HG03354 (cell line): ENCODE measurements around the gene TPCN1.
A peak's percentile ranks its signal among the peaks of the same experiment; 100 is the strongest.

ENCODE experiments used
- ATAC-seq: cut with Tn5 transposase; IDR thresholded peaks from one replicate; pipeline ENCODE4 v1.9.1; 2021; ENCODE audit warnings: mild to moderate bottlenecking; ENCODE audit not compliant: unreplicated experiment, poor library complexity, severe bottlenecking

Gene TPCN1

DNA sequence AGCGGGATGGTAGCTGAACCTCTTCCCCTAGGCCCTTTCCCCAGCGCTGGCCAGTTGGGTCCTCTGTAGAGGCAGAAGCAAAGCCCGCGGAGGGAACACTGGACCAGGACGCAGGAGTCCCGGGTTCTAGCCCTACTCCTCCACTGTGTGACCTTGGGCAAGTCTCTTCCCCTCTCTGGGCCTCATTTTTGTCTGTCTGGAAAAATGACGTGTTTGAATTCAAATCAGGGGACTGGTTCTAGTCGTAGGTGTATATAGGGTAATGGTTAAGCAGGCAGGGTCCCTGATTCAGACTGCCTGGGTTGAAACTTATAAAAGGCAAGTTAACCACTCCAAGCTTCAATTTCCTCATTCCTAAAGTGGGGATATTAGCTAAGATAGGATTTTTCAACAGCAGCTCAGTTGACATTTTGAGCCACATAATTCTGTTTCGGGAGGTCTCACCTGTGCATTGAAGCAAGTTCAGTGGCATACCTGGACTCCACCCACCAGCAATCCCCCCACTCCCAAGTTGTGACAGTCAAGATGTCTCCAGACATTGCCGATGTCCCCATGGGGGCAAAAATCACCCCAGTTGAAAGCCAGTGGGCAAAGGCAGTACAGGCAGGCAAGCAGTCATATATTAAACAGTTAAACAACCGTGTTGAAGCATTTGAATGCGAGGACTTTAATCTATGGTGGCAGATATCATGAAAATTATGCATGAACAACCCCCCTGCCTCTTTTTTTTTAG, 899 bp downstream of the TPCN1 start:
- no peak for ATAC-seq

DNA sequence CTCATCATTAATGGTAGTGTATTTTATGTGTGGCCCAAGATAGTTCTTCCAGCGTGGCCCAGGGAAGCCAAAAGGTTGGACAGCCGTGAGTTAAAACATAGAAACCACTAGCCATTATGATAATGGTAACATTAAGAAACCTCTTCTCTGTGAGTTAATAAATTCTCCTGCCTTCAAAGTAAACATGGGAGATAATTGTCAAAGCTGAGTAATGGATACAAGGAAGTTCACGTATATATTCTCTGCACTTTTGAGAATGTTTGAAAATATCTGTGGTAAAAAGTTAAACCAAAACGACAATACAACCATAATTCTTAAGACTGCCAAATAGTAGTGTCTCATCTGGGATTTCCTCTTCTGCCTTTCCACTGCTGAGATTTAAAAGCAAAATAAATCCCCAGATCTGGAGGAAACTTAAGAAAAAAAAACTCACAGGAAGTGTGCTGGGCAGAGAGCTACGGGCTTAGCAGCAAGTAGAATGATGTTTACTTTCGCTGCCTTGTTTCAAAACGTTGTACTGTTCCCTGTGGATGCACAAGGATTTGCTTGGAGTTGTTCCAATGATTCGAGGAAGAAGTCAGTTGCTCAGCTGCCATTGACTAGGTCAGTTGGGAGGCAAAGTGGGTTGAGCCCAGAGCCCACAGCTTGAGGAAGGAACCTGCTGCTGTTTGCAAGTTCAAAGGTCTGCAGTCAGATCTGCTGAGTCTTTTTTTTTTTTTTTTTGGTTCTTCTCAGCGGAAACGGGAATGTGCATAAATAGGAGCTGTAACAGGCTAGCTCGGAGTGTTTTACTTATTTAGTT, 1.7 kb downstream of the TPCN1 start:
- no peak for ATAC-seq

DNA sequence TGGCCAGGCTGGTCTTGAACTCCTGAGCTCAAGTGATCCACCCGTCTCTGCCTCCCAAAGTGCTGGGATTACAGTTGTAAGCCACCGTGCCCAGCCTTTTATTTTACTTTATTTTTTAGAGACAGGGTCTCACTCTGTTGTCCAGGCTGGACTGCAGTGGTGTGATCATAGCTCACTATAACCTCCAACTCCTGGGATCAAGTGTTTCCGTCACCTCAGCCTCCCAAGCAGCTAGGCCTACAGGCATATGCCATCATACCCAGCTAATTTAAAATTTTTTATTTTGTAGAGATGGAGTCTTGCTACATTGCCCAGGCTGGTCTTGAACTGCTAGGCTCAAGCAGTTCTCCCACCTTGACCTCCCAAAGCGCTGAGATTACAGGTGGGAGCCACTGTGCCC, 3.7 kb downstream of the TPCN1 start:
- ATAC-seq, result no peak

DNA sequence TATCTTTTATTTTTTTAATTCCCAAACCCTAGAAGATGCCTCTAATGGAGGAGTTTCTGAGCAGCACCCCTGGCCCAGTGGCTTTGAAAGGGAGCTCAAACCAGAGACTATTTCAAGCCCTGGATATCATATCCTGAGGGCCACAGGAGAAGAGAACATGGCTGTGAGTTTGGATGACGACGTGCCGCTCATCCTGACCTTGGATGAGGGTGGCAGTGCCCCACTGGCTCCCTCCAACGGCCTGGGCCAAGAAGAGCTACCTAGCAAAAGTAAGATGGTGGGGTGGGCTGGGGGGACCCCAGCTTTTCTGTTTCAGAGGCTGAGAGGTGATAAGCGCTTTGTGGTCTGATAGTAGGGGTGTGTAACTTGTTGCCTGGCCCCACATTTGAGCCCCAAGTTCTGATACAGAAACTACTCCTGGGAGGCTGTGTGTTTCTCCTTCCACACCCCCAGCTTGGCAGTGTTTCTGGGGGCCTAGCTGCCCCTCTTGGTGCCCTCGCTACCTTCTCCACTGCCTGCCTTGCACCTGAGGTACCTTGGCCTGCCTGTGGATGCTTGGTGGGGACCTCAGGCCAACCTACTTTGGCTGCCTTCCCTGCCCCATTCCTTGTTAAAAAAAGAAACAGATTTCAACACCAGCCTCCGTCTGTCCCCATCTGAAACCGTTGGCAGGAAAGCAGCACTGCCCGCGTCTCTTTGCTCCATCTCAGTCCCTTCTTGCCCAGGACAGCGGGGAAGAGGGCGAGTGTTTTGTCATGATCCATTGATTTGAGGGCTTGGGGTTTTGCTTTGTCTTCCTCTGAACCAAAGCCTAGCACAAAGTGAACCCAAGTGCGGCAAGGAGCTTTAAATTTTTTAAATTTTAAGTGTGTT, 5.7 kb downstream of the TPCN1 start:
- ATAC-seq, result no peak

DNA sequence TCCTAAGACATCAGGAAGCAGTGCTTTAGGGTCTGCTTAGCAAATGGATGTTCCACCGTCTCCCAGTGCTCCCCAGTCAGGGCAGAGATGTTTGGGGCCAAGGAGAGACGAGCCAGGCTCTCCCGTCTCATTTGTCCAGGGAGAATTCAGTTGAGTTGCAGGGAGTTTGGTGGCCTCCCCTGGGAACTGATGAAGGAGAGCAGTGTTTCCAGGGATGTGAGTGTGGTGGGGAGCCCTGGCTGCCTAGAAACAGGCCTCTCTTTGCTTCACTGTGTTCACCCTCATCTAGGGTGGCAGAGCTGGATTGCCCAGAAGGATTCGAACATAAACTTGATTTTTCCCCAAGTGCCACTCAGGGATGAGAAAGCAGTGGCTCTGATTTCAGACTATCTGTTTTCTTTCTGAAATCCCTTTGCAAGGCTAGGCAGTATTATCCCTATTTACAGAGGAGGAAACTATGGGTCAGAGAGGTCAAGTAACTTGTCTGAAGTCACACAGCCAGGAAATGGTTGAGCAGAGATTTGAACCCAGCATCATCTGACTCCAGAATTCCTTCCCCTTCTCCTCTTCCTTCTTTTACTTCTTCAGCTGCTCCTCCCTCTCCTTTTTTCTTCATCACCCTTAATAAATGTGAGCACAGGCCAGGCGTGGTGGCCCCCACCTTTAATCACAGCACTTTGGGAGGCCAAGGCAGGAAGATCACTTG, 6.6 kb downstream of the TPCN1 start:
- no peak for ATAC-seq

DNA sequence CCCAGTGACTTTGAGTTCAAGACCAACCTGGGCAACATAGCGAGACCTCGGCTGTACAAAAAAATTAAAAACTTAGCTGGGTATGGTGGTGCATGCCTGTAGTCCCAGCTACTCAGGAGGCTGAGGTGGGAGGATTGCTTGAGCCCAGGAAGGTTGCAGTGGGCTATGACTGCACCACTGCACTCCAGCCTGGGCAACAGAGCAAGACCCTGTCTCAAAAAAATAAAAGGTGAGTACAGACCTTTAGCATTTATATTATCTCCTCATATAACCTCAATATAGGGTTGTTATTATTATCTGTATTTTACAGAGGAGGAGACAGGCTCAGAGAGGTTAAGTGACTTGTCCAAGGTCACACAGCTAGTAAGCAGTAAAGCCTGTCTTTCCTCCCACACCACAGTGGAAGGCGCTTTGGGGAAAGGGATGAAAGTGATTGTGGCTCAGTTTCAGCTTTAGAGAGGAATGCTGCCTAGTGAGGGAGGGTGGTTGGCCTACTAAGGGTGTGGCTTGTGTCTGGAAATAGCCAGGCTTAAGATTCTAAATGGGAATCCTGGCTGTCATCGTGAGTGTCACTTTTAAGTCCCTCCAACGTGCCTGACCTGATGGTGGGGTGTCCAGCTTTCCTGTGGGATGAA, 7.2 kb downstream of the TPCN1 start:
- no peak for ATAC-seq

DNA sequence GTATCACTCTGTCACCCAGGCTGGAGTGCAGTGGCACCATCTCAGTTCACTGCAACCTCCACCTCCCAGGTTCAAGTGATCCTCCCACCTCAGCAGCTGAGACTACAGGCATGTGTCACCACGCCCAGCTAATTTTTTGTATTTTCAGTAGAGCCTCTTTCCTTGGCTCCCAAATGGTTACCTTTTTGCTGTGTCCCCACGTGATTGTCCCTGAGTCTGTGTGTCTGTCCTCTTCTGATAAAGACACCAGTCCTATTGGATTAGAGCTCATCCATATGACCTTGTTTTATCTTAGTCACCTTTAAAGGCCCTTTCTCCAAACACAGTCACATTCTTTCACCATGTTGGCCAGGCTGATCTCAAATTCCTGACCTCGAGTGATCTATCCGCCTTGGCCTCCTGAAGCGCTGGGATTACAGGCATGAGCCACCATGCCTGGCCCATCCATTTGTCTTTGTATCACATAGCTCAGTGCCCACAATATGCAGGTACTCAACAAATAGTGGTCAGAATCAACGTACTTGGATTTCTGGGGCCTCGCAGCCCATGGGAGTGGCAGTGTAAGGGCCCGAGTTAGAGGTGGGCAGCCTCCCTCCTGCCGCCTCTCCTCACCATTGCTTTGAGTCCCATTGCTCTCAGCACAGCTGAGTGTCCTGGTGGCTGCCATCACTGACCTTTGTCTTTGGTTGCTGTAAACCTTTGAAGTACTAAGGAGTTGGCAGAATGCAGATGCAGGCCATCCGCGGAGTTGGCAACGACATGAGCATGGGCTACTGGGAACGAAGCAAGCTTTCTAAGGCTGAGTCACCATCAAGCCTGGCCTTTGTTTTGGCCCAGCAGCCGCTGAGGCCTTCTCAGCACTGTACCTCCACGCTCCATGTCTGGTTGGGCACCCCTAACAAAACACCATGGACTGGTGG, 9.3 kb downstream of the TPCN1 start:
- ATAC-seq, result no peak

DNA sequence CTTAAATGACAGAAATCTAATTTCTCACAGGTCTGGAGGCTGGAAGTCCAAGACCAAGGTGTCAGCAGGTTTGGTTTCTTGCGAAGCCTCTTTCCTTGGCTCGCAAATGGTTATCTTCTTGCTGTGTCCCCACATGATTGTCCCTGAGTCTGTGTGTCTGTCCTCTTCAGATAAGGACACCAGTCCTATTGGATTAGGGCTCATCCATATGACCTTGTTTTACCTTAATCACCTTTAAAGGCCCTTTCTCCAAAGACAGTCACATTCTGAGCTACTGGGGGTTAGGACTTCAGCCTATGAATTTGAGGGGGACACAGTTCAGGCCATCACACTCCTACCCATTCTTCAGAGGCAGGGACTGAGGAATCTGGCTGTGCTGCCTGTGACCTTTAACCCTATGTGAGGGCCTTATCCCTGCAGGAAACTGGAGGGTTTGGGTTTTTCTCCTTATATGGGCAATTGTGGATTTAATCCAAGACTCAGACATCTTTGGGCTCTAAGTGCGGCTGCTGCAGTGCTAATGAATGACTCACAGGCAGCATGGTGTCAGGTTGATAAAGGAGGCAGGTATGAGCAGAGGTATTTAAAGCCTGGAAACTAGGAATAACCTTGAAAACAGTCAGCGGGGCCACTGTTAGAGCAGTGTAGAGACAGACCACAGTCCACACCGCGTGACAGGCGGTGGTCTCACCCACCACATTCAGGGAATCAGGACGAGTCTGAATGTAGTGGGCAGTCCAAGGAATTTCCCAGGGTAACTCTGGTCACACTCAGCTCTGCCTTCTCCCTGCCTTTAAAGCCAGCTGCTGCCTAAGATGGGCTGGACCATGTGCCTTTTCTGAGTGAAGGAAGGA, 10.2 kb downstream of the TPCN1 start:
- no peak for ATAC-seq

DNA sequence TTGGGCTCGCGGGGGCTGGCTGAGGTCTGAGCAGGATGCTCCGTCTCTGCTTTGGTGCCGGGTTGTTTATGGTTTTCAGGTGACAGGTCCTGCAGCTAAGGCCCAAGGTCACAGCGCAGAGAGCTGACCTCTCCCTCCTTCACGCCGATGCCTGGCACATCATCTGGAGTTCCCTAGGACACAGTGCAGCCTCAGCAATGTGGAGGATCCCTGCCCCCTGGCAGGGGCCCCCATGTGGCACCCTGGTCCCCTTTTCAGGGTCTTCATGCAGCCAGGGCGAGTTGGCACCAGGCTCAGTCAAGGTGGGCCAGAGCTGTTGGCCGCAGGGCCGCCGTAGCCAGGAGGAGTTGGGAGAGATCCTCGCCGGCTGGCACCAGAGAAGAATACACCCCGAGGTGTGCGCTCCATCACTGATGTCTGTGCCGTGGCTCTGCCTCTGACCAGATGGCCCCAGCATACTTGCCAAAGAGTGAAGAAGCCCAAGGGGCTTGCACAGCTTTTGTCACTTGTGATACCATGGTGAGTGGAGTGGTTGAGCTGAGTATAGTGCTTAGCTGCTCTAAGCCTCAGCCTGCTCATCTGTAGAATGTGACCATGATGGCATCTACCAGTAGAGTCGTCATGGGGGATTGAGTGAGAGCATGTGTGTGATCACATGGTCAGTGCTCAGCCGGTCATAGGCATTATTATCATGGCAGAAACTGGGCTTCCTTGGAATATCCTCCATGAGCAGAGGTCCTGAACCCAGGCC, 11.0 kb downstream of the TPCN1 start:
- no peak for ATAC-seq

DNA sequence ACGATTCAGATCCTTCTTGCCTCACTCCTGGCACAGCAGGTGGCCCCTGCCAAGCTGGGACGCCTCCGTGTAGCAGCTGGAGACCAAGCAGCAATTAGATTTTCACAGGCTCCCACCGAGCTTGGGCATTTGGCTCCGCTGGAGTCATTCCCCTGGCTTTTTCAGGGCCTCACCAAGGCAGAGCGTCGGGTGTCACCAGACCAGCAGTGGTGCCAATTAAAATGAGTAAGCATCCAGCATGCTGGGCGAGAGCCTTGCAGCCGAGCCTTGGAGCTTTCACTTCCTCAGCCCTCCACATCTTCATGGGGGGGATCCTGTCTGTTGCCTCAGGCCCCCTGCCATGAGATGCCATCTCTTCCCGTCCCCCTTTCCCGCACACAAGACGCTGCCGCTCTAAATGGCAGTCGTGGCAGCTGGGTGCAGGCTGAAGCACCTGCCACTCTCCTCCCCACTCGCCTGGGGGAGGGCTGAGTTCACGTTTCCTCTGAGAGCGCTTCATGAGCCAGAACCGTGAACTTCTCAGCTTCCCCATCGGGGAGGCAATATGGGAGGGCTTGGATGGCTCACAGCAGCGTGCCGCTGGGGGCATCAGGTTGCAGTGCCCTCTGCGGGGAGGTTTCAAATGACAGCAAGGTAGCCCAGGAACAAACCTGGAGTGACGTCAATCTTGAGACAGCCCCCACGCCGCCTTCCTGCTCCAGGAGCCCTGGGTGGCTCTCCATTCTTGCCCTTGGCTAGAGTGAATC, 11.7 kb downstream of the TPCN1 start:
- peak; percentile 77 for ATAC-seq

DNA sequence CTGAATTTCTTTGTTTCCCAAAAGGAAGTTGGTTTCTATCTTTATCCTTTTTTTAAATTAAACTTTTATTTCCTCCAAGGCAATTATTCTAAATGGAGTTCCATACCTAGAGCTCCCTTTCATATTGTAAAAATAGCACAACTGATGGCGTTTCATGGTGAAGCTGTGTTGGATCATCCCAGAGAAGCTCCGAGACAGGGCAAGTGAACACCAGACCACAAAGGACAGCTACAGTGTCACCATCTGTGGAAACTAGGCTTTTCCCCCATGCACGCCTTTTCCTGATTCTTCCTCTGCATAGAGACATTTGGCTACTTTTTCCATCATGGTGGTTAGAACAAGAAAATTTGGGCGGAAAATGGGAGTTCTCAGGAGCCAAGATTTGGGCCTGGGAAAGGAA, 12.7 kb downstream of the TPCN1 start:
- no peak for ATAC-seq

DNA sequence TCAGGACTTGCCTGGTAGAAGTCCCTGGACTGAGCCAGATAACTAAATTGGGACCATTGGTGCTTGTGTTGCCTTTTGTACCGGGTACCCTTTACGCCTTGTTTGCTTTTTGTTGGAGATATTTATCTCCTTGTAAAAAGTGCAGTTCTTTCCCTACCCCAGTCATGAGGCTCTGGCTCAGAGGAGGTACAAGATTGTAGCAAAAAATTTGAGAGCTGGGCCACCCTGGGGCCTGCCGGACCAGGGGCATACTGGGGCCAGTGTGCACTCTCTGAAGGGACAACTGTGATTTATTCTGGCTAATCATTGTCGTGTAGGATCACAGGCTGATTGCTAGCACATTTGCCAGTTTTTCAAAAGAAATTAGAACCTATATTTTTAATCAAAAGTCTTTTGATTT, 13.2 kb downstream of the TPCN1 start:
- no peak for ATAC-seq

DNA sequence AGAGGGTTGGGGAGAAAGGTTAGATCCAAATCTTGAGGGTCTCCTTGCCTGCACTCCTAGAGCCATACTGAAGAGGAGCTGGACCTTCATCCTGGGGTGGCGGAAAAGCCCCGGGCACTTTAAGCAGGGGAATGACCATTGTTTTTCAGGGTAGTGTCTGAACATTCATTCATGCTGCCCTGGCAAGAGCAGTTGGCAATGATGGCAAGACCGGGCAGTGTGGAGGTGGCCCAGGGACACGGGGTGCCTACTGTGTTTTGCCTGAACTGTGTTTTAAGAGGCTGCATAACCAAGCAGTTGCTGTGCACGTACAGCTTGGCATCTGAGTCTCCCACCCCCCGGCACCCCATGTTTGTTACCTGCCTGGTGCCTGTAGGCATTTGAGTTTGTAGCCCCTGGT, 14.7 kb downstream of the TPCN1 start:
- ATAC-seq, result no peak

DNA sequence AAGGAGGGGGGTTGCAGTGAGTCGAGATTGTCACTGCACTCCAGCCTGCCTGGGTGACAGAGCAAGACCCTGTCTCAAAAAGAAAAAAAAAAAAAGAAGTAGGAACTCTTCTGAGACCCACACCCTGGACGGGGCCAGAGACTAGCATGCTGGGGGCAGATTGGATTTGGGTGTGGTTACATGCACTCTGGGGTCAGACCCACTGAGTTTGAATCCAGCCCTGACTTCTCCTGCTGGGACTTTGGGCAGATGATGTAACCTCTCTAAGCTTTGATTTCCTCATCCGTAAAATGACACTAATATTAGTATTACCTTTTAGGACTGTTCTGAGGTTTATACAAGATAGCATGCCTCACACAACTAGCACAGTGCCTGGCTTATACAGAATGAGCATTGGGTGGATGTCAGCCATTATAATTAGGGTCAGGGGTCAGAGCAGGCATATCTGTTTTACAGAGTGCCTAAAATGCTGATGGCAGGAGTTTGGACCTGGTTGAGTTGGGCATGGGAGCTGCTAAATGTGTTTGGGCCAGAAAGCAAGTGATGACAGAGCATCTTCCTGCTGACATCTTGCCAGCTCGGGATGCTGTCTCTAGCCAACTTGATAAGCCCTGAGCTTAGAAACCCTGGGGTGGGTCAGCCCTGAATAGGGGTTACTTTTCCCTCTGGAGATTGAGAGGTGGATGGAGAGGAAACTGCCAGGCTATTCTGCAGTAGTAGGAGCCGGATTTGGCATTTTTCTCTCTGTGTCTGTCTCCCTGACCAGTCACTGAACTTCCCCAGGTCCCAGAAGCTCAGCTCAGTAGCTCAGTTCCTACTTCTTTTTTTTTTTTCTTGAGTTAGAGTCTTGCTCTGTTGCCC, 15.5 kb downstream of the TPCN1 start:
- ATAC-seq, result no peak

DNA sequence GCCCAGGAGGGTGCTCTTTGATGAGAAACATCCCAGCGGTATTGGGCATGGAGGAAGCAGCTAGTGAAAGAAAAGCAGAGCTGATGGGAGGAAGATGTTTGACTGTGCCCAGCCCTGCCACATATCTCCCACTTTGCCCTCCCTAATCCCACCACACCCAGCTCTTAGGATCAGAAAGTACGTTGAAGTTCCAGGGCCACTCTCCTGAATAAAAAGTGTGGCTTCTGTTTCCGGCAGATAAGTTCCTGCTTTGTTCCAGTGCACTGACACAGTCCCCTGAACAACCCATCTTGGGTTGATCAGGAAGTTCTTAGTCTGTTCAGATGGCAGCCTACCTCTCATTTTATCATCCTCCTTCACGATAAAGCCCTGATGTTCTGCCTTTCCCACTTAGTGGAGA, 16.5 kb downstream of the TPCN1 start:
- no peak for ATAC-seq
